AG10803 (cell line): ENCODE data around the gene BMP5.

ENCODE experiments used
- DNase-seq: peaks from one replicate; pipeline ENCODE4 v3.0.0; 2010; ENCODE audit warnings: low read depth
- H3K4me3 ChIP-seq: 2 replicates; pipeline ENCODE4 v1.5.1; 2011; ENCODE audit warnings: mild to moderate bottlenecking, low read length, control low read depth
- CTCF ChIP-seq: conservative IDR thresholded peaks from 2 replicates; pipeline ENCODE4 v1.5.1; 2011; ENCODE audit warnings: mild to moderate bottlenecking, low read length, control low read depth, inconsistent platforms

BMP5 gene

GRCh38 chr6:55895972-55896730, 20.8 kb upstream of the BMP5 start:
- no peak for DNase-seq
- no peak for TF ChIP-seq CTCF
- H3K4me3 ChIP-seq, result no peak overlapping the region

- H3K4me3 ChIP-seq, result no peak overlapping the region
- peak; percentile 9 for DNase-seq
- no peak for TF ChIP-seq CTCF
Measured at GRCh38 chr6:55892749-55893357, 17.5 kb upstream of the BMP5 start.

- DNase-seq, result no peak
- no peak for TF ChIP-seq CTCF
- no peak overlapping the region for H3K4me3 ChIP-seq
Measured at GRCh38 chr6:55888917-55889316, 13.5 kb upstream of the BMP5 start.

- H3K4me3 ChIP-seq, result no peak overlapping the region
- DNase-seq, result peak; percentile 7
- TF ChIP-seq CTCF, result peak; percentile 33
Measured at GRCh38 chr6:55886185-55886836, 10.9 kb upstream of the BMP5 start.

GRCh38 chr6:55882718-55883569, 7.6 kb upstream of the BMP5 start:
- H3K4me3 ChIP-seq, result no peak overlapping the region
- peak; percentile 35 for DNase-seq
- TF ChIP-seq CTCF, result no peak

- no peak for TF ChIP-seq CTCF
- no peak for DNase-seq
- H3K4me3 ChIP-seq, result no peak overlapping the region
Measured at GRCh38 chr6:55877283-55877682, 1.9 kb upstream of the BMP5 start.
